Measurements from ENCODE around the gene ZSWIM6. TPM values are rescaled to one million over a fixed set of nuclear protein-coding genes. Genes with fewer than 3 reads are reported as not detected.

ZSWIM6 gene
- polyA plus RNA-seq, 1 of the 3 experiments (the other 2 are of a cell fraction) = 7.4 TPM

- no peak overlapping the region for H3K27ac ChIP-seq (ENCODE audit: low read depth in 2 of 2, low read length in 1 of 2)
- H3K9ac ChIP-seq = no peak overlapping the region
- CTCF ChIA-PET = no interaction called here
- H3K79me2 ChIP-seq (ENCODE audit: insufficient read depth) = no peaks in the 10 kb centered on the region
- no peak overlapping the region for H3K4me3 ChIP-seq (ENCODE audit: low read depth in 2 of 2, low read length in 1 of 2)
- H2AFZ ChIP-seq (ENCODE audit: low read depth) = no peak overlapping the region
- H4K20me1 ChIP-seq (ENCODE audit: insufficient read depth) = no peaks in the 10 kb centered on the region
- H3K9me3 ChIP-seq = no peaks in the 10 kb centered on the region
- no peaks in the 10 kb centered on the region for H3K4me1 ChIP-seq (ENCODE audit: control insufficient read depth in 1 of 2, insufficient read depth in 2 of 2, low read depth in 1 of 2, low read length in 1 of 2)
- TF ChIP-seq IRF3 (IDR thresholded peaks at IDR 0.05; ENCODE audit: low read depth, low read length) (no peak), MEF2A (IDR thresholded peaks at IDR 0.05; ENCODE audit: borderline replicate concordance, low read depth) (no peak), RCOR1 (IDR thresholded peaks at IDR 0.05; ENCODE audit: low read length) (no peak), EP300 (IDR thresholded peaks at IDR 0.05; ENCODE audit: borderline replicate concordance in 1 of 2, low read depth in 1 of 2, low read length in 1 of 2) (no peak), GABPA (IDR thresholded peaks at IDR 0.05; ENCODE audit: low read depth) (no peak)
- H3F3A ChIP-seq (replicated peaks; ENCODE audit: insufficient read depth) = no peaks in the 10 kb centered on the region
- no peaks in the 10 kb centered on the region for H3K27me3 ChIP-seq (ENCODE audit: insufficient read depth)
- WGBS (ENCODE audit: low lambda C conversion rate) = 58% methylated on average over 5 of the region's 5 CpGs
- no peak overlapping the region for H3K4me2 ChIP-seq
- POLR2A ChIA-PET = no interaction called here
- H3K9me2 ChIP-seq = no peaks in the 10 kb centered on the region
- H3K36me3 ChIP-seq (replicated peaks in 1 of 2; ENCODE audit: control insufficient read depth in 1 of 2, insufficient read depth in 2 of 2, low read length in 1 of 2) = no peaks in the 10 kb centered on the region
- no peak for DNase-seq
Measured at GRCh38 chr5:61567337-61567736, 235.3 kb downstream of the ZSWIM6 start.

- H3K36me3 ChIP-seq (replicated peaks in 1 of 2; ENCODE audit: control insufficient read depth in 1 of 2, insufficient read depth in 2 of 2, low read length in 1 of 2) = no peaks in the 10 kb centered on the region
- ChIA-PET POLR2A (no interaction called here), CTCF (no interaction called here)
- no peaks in the 10 kb centered on the region for H4K20me1 ChIP-seq (ENCODE audit: insufficient read depth)
- TF ChIP-seq FOXJ3 (CRISPR knock-in tag; IDR thresholded peaks at IDR 0.05) = no peak
- no peak for TF ChIP-seq MXI1 (IDR thresholded peaks at IDR 0.05; ENCODE audit: low read depth, low read length)
- TF ChIP-seq EP300 (IDR thresholded peaks at IDR 0.05; ENCODE audit: borderline replicate concordance in 1 of 2, low read depth in 1 of 2, low read length in 1 of 2) = no peak
- H3K9ac ChIP-seq = no peak overlapping the region
- WGBS (ENCODE audit: low lambda C conversion rate) = 85% methylated on average over 6 of the region's 8 CpGs
- no peak overlapping the region for H3K27ac ChIP-seq (ENCODE audit: low read depth in 2 of 2, low read length in 1 of 2)
- H3K4me1 ChIP-seq (ENCODE audit: control insufficient read depth in 1 of 2, insufficient read depth in 2 of 2, low read depth in 1 of 2, low read length in 1 of 2) = no peaks in the 10 kb centered on the region; a peak in 1 of 4 replicates
- no peaks in the 10 kb centered on the region for H3K9me2 ChIP-seq
- H3K4me3 ChIP-seq (ENCODE audit: low read depth in 2 of 2, low read length in 1 of 2) = no peak overlapping the region
- no peaks in the 10 kb centered on the region for H3K27me3 ChIP-seq (ENCODE audit: insufficient read depth)
- no peaks in the 10 kb centered on the region for H3K79me2 ChIP-seq (ENCODE audit: insufficient read depth)
- DNase-seq = no peak
- H3K9me3 ChIP-seq = no peaks in the 10 kb centered on the region
- no peak overlapping the region for H3K4me2 ChIP-seq
- H2AFZ ChIP-seq (ENCODE audit: low read depth) = no peak overlapping the region
- no peaks in the 10 kb centered on the region for H3F3A ChIP-seq (replicated peaks; ENCODE audit: insufficient read depth)
Measured at GRCh38 chr5:61569353-61569752, 237.3 kb downstream of the ZSWIM6 start.

- POLR2A ChIA-PET = no interaction called here
- CTCF ChIA-PET = no interaction called here
- no peak overlapping the region for H3K4me2 ChIP-seq
- no peaks in the 10 kb centered on the region for H3K79me2 ChIP-seq (ENCODE audit: insufficient read depth)
- peaks cover 7 to 13% of the 10 kb centered on the region in 2 experiments; a peak in 2 of 4 replicates for H3K4me1 ChIP-seq (ENCODE audit: control insufficient read depth in 1 of 2, insufficient read depth in 2 of 2, low read depth in 1 of 2, low read length in 1 of 2)
- no peaks in the 10 kb centered on the region for H3K27me3 ChIP-seq (ENCODE audit: insufficient read depth)
- H2AFZ ChIP-seq (ENCODE audit: low read depth) = no peak overlapping the region
- no peak overlapping the region for H3K9ac ChIP-seq
- H3K9me2 ChIP-seq = no peaks in the 10 kb centered on the region
- H3K36me3 ChIP-seq (replicated peaks in 1 of 2; ENCODE audit: control insufficient read depth in 1 of 2, insufficient read depth in 2 of 2, low read length in 1 of 2) = no peaks in the 10 kb centered on the region
- no peaks in the 10 kb centered on the region for H3K9me3 ChIP-seq
- H4K20me1 ChIP-seq (ENCODE audit: insufficient read depth) = no peaks in the 10 kb centered on the region
- H3K27ac ChIP-seq (ENCODE audit: low read depth in 2 of 2, low read length in 1 of 2) = no peak overlapping the region
- no peak for TF ChIP-seq NRF1 (IDR thresholded peaks at IDR 0.05; ENCODE audit: low read depth, low read length)
- no peak for TF ChIP-seq FOSL2 (IDR thresholded peaks at IDR 0.05; ENCODE audit: borderline replicate concordance, low read depth)
- 81% methylated on average over 5 of the region's 5 CpGs for WGBS (ENCODE audit: low lambda C conversion rate)
- no peak overlapping the region for H3K4me3 ChIP-seq (ENCODE audit: low read depth in 2 of 2, low read length in 1 of 2)
- no peaks in the 10 kb centered on the region for H3F3A ChIP-seq (replicated peaks; ENCODE audit: insufficient read depth)
- no peak for DNase-seq
Measured at GRCh38 chr5:61570767-61571166, 238.7 kb downstream of the ZSWIM6 start.

Measured in SK-N-SH (cell line).